ENCODE results near the gene RPL41.
"Not testable (repeated sequence)": the region's sequence is repeated elsewhere in the genome, so short reads cannot be mapped to it uniquely, and the experiment has no call there.

RPL41 gene

DNA sequence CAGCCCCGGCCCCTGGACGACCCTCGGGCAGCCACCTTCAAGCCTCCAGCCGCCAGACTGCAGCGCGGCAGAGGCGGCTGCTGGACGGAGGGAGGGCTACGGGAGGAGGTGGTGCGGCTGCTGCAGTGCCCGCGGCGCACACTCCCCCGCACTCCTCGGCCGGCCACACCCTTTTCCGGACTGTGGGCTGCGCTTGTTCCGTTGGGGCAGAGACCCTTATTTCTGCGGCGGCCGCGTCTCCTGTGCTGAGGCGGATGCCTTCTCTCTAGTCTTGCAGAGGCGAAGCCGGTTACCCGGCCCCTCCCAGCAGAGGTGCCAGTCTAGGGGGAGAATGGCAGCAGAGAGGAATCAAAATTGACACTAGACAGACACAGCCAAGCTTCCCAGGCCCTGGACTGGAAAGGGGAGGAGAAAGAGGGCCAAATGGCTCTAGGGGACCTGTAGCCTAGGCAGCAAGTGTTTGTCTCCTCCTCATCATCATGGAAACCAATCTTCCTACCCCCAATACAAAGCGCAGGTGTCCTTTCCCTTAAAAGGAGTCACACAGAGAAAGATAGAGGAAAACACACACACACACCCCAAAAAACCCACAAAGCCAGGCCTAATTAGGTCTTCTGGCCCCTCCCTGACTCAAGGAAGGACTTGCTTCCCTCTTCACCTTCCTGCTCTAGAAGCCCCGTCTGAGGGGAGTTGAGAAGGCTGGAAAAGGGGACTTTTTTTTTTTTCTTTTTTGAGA is 12.9 kb downstream of the RPL41 start:
- no peak for DNase-seq

DNA sequence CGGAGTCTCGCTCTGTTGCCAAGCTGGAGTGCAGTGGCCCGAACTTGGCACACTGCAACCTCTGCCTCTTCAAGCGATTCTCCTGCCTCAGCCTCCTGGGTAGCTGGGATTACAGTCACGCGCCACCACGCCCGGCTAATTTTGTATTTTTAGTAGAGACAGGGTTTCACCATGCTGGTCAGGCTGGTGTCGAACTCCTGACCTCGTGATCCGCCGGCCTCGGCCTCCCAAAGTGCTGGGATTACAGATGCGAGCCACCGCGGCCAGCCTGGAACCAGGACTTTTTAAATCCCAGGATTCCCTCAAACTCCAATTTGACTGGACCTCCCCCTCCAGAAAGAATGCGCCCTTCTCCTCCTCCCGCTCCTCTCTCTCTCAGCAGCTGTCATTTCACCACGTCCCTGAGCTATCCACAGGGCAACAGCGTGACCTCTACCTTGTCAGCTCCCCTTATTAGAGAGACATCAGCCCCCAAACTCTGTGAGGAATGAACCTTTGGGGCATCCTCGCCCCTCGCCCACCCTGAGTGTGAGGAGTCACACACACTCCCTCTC is 13.6 kb downstream of the RPL41 start:
- DNase-seq: no peak

DNA sequence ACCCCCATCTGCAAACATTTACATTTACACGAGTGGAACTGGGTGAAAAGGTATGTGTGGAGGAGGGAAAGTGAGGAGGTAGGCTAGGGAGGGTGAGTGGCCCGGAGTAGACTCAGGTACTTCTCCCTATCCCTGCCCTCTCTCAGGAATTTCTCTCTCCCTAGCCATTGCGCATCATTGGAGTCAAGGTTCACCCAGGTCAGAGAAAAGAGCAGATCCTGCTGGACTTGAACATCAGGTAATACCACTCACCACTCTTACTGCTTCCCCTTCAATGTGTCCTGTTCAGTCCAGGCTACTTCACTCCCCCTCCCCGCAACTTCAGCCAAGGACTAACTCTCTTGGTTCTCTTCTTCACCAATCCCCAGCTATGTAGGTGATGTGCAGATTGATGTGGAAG is 14.4 kb downstream of the RPL41 start:
- no peak for DNase-seq

DNA sequence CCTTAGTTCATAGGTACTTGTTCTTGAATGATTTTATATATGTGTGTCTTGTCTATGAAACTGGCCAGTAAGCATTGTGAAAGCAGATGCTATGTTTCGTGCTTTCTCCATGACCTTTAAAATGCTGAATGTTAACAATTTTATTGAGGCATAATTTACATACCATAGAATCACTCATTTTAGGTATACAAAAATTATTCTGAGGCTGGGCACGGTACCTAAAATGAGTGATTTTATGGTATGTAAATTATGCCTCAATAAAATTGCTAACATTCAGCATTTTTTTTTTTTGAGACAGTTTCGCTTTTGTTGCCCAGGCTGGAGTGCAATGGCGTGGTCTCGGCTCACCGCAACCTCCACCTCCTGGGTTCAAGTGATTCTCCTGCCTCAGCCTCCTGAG is 18.5 kb downstream of the RPL41 start:
- DNase-seq: no peak

DNA sequence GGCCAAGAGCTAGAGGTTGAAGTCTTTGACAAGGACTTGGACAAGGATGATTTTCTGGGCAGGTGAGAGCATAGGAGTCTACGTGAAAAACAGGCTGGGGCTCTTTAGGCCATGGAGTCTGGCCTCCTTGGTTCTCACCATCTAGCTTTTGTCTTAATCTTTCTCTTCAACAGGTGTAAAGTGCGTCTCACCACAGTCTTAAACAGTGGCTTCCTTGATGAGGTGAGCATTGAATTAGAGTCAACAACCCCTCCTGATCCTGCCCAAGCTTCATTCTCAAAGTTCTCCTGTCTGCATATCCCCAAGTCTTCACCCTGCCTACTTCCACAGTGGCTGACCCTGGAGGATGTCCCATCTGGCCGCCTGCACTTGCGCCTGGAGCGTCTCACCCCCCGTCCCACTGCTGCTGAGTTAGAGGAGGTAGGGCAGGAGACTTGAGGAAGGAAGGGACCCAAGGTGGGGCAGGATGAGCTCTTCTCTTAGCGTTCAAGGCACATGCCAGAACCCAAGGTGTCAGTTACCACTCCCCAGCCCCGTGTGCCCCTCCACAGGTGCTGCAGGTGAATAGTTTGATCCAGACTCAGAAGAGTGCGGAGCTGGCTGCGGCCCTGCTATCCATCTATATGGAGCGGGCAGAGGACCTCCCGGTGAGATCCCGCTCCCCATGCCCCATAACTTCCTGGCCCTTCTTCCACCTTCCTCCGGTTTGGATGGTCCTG is 21.6 kb downstream of the RPL41 start:
- no peak for DNase-seq

DNA sequence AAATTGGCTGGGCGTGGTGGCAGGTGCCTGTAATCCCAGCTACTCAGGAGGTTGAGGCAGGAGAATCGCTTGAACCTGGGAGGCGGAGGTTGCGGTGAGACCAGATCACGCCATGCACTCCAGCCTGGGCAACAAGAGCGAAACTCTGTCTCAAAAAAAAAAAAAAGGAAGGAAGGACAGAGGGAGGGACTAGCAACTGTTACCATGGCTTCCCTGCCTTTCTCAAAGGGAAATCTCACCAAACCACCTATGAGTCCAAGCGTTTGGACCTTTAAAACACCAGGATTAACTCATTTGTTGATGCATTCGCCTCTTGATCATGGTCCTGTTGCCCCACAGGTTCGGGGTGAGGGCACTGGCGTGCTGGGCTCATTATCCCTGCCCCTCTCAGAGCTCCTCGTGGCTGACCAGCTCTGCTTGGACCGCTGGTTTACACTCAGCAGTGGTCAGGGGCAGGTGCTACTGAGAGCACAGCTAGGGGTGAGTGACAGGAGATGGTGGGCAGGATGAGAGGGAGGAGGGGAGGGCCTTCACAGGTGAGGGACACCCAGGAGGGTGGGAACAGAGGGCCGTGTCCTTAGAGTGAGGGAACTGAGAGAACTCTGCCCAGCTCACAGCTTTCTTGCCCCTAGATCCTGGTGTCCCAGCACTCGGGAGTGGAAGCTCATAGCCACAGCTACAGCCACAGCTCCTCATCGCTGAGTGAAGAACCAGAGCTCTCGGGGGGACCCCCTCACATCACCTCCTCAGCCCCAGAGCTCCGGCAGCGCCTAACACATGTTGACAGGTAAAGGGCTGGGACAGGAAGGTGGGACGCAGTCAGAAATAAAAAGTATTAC is 25.7 kb downstream of the RPL41 start:
- DNase-seq: no peak

DNA sequence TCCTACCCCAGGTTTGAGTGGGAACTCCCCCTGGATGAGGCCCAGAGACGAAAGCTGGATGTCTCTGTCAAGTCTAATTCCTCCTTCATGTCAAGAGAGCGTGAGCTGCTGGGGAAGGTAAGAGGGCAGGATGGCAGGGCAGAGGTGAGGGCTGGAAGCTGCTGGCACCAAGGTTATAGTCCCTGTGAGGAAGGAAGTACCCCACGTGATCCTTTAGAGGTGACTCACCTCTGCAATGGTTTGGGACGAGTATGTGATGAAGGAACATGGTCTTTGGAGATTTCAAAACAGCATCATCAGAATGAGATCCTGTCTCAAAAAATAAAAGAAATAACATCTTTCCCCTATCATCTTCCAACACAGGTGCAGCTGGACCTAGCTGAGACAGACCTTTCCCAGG is 26.8 kb downstream of the RPL41 start:
- no peak for DNase-seq

DNA sequence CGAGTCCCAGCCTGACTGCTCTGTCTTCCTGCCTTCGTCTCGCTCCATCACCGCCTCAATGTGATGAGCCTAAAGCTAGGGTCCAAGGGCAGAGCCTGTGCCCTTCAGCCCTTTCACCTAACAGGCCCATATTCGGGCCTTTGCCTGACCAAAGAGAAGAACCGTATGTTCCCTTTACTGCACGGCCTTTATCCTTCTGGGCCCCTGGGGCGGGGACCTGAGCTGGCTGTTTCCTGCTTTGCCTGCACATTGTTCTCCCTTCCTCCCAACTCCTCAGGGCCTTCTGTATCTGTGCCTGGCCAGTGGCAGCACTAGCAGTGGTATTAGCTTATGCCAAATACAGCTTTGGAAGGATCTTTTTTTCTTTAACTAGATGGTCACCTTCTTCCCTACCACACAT is 27.4 kb downstream of the RPL41 start:
- no peak for DNase-seq

DNA sequence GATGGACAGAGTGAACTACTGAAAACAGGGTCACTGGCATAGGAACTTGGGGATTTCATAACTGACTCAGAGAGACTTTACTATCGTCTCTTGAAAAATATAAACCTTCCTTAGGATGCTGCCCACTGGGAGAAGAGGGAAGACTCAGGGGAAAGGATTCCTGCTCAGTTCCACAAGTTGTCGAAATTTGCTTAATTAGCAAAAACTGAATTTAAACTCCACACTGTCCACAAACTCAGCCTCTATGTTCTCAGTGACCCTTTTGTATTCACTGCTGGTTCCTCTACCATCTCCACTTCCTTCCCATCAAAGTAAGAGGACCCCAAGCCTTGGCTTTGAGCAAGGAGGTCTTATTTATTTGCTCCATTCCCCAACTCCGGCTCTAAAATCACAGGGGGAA is 28.8 kb downstream of the RPL41 start:
- no peak for DNase-seq

DNA sequence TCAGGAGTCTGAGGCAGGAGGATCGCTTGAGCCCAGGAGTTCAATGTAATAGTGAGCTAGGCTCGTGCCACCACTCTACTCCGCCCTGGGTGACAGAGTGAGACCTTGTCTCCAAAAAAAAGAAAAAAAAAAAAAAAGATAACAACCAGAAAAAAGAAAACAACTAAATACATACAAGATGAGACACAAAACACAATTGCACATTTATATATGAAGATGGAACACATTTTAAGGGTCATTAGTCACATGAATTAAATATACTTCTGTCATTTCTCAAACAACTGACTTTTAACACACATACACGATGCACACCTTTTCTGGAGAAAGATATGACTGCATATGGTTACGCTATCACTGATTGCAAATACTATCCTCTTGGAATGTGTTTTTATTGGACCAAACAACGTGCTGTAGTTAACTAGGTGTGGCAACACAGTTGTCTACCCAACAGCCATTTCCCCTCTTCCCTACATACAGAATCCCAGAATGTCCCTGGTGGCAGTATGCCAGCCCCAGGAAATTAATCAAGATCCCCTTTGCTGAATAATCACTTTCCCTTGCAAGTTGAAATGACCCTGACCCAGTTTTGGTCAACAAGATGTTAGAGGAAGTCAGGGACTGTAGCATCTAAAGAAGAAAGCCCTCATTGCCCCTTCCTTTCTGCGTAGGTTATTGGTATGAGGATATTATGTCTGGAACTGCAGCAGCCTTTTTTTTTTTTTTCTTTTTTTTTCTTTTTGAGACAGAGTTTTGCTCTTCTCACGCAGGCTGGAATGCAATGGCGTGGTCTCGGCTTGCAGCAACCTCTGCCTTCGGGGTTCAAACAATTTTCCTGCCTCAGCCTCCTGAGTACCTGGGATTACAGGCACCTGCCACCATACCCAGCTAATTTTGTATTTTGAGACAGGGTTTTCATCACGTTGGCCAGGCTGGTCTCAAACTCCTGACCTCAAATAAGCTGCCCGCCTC is 30.3 kb downstream of the RPL41 start:
- DNase-seq: no peak

DNA sequence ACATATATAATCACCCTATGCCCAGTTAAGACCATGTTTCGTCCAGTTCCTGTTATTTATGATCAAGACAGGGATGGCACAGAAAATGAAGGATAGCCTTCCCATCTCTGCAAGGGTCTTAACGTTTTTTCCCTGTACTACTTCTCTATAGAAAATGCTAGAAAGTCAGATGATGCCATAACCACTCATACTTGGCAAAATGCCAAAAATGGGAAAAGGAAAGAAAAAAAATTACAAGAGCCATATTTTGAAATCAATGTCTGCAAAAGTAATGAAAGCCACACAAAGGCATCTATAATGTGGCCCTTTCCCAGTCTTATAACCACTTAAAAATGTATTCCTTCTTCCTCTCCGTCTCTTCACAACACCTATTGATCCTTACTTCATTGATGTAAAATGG is 34.1 kb downstream of the RPL41 start:
- DNase-seq: no peak

DNA sequence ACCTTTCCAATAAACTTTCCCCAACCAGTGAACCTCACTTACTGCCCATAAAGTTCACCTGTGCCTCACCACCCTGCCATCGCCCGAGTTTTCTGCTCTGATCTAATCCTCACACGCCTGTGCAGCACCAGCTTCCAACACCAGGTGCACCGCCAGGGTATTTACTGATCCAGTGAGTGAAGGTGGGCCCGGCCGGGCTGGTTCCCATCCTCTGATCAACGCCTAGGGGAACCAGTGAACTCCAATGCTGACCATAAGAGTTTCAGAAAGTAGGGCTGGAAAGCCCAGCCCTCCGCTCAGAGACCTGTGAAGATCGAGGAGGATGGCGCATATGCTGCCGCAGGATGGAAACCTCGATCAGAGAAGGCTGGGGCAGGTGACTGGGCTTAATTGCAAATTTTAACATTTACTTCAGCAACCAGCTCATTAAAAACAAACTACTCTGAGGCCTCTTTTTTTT is 35.3 kb downstream of the RPL41 start:
- peak; percentile 35 for DNase-seq

DNA sequence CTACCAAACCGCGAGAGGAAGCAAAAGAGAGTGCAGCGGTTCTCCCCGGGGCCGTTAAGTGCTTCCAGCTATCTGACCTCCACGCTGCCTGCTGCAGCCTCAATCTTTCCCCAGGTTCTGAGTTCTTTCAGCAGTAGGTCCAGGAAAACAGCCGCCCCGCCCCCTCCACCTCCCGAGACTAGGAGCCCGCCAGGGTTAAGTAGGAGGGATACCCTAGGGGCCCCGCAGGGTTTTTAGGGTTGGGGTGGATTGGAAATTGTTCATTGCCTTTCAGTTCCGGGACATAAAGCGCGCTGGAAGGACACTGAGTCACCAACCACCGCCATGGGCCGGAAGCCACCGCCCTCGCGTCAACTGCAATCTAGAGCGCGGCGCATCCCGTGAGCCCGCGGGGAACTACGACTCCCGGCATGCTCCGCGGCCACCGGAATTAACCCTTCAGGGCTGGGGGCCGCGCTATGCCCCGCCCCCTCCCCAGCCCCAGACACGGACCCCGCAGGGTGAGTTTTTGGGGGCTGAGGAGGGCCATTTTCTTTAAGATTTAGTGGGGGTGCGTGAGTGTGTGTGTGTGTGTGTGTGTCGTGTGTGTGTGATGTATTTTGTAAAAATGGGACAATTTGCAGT is 35.8 kb downstream of the RPL41 start, which contains the start of gene MYL6B:
Gene MYL6B, plus strand, starts transcription at position 456 of the 624 bp plus-strand sequence. CDS start 1,332 bp downstream, outside the sequence.
- DNase-seq: peak; percentile 94

DNA sequence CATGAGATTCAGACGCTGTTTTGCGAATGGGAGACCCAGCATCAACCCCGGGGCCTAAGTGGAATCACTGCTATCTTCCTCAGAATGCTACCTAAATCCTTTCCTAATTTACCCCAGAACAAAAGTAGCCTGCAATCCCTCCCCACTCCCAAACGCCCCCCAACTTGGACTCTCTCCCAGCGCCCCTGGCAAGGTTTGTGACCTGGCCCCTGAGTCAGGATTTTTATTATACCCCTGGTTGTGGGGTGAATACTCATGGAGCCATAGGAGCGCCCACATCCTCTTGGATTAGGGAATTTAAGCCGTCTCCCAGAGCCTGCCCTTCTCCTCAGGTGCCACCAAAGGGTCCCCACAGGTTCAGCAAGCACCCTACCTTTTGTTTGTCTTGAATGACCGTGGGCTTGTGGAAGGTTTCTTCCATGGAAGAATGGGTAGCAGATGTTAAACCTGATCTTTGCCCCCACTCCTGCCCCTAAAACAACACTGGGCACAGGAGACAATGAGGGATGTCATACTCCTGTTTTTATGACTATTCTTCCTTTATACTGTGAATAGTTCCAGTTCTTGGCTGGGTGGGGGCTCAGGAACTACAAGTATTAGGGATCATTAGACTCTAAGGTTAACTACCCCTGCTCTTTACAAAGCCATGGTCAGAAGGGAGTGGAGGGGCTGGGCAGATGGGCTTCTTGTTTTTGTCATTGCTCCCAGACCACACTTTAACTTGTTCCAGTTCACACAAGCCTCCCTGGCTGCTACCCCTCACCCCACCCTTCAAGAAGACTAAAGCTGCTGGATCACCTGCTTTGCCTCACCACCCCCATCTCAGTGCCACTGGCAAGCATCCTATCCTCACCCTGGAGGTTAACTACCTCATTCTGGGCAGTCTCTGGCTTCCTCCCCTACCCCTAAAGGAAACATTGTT is 36.6 kb downstream of the RPL41 start:
- no peak for DNase-seq

DNA sequence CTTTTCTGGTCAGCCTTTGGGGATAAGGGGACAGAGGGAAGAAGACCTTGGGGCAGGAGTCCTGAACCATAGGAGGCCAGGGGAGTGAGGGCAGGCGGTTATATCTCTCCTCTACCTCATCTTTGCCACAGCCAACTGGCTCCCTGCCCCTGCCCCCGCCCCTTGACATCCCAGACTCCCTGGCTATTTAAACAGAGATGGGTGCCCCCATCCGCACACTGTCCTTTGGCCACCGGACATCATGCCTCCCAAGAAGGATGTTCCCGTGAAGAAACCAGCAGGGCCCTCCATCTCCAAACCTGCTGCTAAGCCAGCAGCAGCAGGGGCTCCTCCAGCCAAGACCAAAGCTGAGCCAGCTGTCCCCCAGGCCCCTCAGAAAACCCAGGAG is 37.2 kb downstream of the RPL41 start:
- no peak for DNase-seq

DNA sequence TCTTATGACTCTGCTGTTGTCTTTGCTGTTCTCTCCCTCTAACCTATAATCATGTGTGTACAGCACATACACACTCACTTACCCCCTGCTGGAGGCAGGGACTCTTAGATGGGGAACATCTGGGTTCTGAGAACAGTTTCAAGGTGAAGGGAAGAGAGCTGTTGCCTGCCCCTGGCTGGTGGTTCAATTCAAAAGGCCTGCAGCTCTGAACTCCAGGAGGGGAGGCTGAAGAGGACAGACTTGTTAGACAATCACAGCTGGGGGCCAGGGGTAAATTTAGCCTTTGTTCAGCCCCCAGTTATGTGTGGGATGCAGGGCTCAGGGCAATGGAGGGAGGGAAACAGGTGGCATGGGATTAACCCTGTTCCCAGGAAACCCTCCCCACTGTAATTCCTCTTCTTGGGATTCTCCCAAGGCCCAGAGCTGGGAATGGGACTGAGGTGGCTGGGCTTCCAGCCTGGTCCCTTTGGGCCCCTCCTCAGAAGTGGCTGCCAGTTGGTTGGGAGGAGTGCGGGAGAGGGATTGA is 37.9 kb downstream of the RPL41 start:
- DNase-seq: no peak

DNA sequence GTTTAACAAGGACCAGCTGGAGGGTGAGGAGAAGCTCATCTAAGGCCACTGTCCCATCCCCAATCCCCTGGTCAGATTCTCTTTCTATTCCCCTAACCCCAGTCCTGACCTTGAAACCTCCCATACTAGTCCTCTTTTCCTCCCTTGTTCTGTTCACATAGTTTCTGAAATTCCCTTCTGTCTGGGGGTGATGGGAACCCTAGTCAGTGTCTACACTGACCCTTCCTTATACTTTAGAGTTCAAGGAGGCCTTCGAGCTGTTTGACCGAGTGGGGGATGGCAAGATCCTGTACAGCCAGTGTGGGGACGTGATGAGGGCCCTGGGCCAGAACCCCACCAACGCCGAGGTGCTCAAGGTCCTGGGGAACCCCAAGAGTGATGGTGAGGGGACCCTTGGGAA is 38.4 kb downstream of the RPL41 start:
- no peak for DNase-seq

DNA sequence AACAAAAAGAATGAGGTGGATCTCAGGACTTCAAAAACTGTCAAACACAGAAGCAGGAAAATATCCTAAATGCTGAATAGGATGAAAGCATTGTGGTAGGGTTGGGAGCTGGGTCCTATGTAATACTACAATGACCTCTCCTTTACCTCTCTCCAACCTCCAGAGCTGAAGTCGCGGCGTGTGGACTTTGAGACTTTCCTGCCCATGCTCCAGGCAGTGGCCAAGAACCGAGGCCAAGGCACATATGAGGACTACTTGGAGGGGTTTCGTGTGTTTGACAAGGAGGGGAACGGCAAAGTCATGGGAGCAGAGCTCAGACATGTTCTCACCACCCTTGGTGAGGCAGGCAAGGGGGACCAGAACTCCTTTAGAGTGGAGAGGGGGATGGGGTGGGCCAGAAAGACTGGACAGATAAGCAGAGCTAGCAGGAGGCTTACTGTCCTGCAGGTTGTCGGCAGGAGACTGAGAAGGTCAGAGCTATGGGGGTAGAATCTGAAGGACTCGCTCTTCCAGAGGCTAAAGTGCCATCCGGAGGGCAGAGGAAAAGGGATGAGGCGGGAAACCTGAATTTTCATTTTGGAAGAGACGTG is 38.9 kb downstream of the RPL41 start:
- DNase-seq: no peak

DNA sequence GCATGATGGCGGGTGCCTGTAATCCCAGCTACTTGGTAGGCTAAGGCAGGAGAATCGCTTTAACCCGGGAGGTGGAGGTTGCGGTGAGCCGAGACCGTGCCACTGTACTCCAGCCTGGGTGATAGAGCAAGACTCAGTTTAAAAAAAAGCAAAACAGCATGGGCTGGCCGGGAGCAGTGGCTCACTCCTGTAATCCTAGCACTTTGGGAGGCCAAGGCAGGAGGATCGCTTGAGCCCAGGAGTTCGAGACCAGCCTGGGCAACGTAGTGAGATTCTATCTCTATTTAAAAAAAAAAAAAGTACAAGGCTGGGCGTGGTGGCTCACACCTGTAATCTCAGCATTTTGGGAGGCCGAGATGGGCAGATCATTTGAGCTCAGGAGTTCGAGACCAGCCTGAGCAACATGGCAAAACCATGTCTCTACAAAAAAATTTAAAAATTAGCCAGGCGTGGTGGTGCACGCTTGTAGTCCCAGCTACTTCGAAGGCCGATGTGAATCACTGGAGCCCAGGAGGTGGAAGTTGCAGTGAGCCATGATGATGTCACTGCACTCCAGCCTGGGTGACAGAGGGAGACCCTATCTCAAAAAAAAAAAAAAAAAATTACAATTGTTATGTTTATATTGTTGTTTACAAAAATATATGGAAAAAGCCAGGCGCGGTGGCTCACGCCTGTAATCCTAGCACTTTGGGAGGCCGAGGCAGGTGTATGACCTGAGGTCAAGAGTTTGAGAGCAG is 40.2 kb downstream of the RPL41 start:
- DNase-seq: not testable (repeated sequence)

Data from NCI-H2171 (cell line).